Heart left ventricle (tissue), 13 donors: ENCODE measurements around the gene FNDC3B.

Experiments
- POLR2A ChIP-seq, 2 donors: fragments of 450-650 bp; IDR thresholded peaks; one replicate each; pipeline ENCODE4 v1.6.1; 2017; ENCODE audit warnings: antibody characterized with exemption in 2 of 2, mild to moderate bottlenecking in 2 of 2, moderate library complexity in 2 of 2
- TF ChIP-seq, protein P1 (sequence below), 12 donors: fragments of 200-600 bp; sonication (generic) in 4 of 12; IDR thresholded peaks; one replicate each; pipeline versions ENCODE4 v1.5.0 to v1.8.0; 2018 to 2022; ENCODE audit warnings: antibody characterized with exemption in 12 of 12, mild to moderate bottlenecking in 5 of 12
- donor health status: ischemic (EF 13 %, LVEDD 7.1; RV severe dilation, severe dysfunction).
- donor health status: DM: no; HTN: yes; CAD: no.
- donor health status: DM: no; HTN: no; CAD: no.
- donor health status: ischemic (EF 25% LVEDD 6.9; RV normal size, moderate dysfunction).
- donor health status: ischemic (EF 25% LVEDD 5.7; RV mildly dilated, moderate dysfunction).
- donor health status: ischemic (EF 35%, LVEDD 5.7; RV mildly dilated, moderate dysfunction).
- donor health status: nonischemic (EF 11% LVEDD 7.7; RV severe dilation, severe dysfunction).
- donor health status: DM: yes; HTN: yes; CAD: no.
- donor health status: PGD.
- donor health status: ischemic (EF 29% LVEDD 5.4; RV normal size, mild dysfunction).
- donor health status: nonischemic (EF 23%, LVEDD 6.1; RV moderate dilation, normal function).

DNA sequence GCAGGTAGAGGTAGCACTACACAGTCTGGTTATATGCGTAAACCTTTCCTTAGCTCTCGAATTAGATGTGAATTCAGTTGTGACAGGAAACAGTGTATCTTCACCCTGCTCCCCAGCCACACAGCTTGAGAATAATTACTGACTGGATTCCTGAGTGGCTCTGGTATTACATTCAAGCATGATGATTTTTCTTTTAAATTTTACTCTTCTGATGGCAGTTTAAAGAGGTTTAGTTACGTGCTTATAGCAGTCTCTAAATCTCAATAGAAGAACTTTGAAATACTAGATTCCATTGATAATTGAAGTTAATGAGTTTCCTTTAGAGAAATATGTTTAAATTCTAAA lies 98.8 kb downstream of the FNDC3B start:
- TF ChIP-seq, protein P1, sequence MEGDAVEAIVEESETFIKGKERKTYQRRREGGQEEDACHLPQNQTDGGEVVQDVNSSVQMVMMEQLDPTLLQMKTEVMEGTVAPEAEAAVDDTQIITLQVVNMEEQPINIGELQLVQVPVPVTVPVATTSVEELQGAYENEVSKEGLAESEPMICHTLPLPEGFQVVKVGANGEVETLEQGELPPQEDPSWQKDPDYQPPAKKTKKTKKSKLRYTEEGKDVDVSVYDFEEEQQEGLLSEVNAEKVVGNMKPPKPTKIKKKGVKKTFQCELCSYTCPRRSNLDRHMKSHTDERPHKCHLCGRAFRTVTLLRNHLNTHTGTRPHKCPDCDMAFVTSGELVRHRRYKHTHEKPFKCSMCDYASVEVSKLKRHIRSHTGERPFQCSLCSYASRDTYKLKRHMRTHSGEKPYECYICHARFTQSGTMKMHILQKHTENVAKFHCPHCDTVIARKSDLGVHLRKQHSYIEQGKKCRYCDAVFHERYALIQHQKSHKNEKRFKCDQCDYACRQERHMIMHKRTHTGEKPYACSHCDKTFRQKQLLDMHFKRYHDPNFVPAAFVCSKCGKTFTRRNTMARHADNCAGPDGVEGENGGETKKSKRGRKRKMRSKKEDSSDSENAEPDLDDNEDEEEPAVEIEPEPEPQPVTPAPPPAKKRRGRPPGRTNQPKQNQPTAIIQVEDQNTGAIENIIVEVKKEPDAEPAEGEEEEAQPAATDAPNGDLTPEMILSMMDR (IDR thresholded peaks at IDR 0.05) = no peak
- no peak for TF ChIP-seq POLR2A (IDR thresholded peaks at IDR 0.05)
